Measurements from ENCODE around the gene PRRT2.
"Not testable (repeated sequence)": the region's sequence is repeated elsewhere in the genome, so short reads cannot be mapped to it uniquely, and the experiment has no call there.

Gene PRRT2

DNA sequence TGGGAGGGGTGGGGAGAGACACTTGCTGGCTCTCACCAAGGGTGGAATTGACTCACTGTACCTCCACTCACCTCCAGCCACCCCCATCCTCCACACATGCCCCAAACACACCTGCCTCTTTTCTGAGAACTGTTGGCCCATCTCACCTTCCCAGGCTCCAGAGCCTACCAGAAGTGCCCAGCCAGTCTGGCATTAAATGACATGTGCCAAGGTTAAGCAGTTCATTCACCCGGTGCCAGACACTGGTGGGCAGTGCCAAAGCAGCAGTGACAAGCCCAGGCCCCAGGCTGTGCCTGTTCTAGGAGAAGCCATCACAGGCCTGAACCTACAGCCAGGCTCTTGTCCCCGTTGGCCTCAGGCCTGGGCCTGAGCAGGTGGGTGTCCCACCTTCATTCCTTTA, 19.5 kb downstream of the PRRT2 start:
- no peak for DNase-seq (ENCODE audit: low read depth in 2 of 3, low spot score in 2 of 3)

GRCh38 chr16:29833219-29833618, 21.2 kb downstream of the PRRT2 start:
- DNase-seq (ENCODE audit: low read depth in 2 of 3, low spot score in 2 of 3): not testable (repeated sequence)

GRCh38 chr16:29834079-29834478, 22.1 kb downstream of the PRRT2 start:
- no peak for DNase-seq (ENCODE audit: low read depth in 2 of 3, low spot score in 2 of 3)

DNA sequence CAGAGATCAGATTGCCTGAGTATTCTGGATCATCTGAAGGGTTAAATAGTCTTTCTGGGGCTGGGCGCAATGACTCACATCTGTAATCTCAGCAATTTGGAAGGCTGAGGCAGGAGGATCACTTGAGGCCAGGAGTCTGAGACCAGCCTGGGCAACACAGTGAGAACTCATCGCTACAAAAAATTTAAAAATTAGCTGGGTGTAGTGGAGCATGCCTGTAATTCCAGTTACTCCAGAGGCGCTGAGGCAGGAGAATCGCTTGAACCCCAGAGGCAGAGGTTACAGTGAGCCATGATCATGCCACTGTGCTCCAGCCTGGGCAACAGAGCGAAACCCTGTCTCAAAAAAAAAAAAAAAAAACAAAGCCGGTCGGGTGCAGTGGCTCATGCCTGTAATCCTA, 23.9 kb downstream of the PRRT2 start:
- DNase-seq (ENCODE audit: low read depth in 2 of 3, low spot score in 2 of 3): no peak

- DNase-seq (ENCODE audit: low read depth in 2 of 3, low spot score in 2 of 3): no peak
These were observed 24.6 kb downstream of the PRRT2 start for GRCh38 chr16:29836623-29837022.

DNA sequence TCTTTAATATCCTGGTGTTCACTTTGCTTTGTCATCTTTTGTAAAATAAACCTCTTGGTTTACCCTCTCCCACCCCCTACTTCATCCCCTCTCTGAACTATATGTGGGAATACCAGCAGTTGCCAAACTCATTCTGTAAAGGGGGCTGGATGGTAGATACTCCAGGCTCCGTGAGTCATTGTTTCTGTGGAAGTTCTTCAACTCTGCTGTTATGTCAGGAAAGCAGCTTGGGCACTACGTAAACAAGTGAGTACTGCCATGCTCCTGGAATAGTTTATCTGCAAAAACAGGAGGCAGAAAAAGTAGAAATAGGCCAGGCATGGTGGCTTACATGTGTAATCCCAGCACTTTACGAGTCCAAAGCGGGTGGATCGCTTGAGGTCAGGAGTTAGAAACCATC, 25.8 kb downstream of the PRRT2 start:
- DNase-seq (ENCODE audit: low read depth in 2 of 3, low spot score in 2 of 3): no peak

GRCh38 chr16:29839822-29840221, 27.8 kb downstream of the PRRT2 start:
- no peak for DNase-seq (ENCODE audit: low read depth in 2 of 3, low spot score in 2 of 3)

GRCh38 chr16:29840240-29840639, 28.2 kb downstream of the PRRT2 start:
- no peak for DNase-seq (ENCODE audit: low read depth in 2 of 3, low spot score in 2 of 3)

- no peak for DNase-seq (ENCODE audit: low read depth in 2 of 3, low spot score in 2 of 3)
These were observed 29.6 kb downstream of the PRRT2 start for GRCh38 chr16:29841631-29842030.

GRCh38 chr16:29842732-29843346, 30.8 kb downstream of the PRRT2 start:
- DNase-seq (ENCODE audit: low read depth in 2 of 3, low spot score in 2 of 3): no peak

- no peak for DNase-seq (ENCODE audit: low read depth in 2 of 3, low spot score in 2 of 3)
These were observed 31.9 kb downstream of the PRRT2 start for GRCh38 chr16:29843931-29844330.

- DNase-seq (ENCODE audit: low read depth in 2 of 3, low spot score in 2 of 3): no peak
These were observed 32.8 kb downstream of the PRRT2 start for GRCh38 chr16:29844575-29845331.

DNA sequence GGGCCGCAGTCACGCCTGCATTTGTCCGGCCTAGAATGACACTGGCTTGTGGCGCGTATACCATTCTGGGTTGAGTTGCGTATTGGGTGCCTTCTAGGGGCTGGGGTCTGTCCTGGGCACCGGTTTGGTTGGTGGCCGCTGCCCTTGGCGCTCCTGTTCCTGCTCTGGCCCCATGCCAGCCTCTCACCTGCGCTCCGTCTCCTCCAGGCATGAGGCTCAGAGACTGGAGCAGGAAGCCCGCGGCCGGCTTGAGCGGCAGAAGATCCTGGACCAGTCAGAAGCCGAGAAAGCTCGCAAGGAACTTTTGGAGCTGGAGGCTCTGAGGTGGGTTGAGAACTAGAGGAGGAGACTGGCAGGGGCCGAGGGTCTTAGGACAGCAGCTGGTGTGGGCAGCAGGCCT, 33.7 kb downstream of the PRRT2 start:
- no peak for DNase-seq (ENCODE audit: low read depth in 2 of 3, low spot score in 2 of 3)

DNA sequence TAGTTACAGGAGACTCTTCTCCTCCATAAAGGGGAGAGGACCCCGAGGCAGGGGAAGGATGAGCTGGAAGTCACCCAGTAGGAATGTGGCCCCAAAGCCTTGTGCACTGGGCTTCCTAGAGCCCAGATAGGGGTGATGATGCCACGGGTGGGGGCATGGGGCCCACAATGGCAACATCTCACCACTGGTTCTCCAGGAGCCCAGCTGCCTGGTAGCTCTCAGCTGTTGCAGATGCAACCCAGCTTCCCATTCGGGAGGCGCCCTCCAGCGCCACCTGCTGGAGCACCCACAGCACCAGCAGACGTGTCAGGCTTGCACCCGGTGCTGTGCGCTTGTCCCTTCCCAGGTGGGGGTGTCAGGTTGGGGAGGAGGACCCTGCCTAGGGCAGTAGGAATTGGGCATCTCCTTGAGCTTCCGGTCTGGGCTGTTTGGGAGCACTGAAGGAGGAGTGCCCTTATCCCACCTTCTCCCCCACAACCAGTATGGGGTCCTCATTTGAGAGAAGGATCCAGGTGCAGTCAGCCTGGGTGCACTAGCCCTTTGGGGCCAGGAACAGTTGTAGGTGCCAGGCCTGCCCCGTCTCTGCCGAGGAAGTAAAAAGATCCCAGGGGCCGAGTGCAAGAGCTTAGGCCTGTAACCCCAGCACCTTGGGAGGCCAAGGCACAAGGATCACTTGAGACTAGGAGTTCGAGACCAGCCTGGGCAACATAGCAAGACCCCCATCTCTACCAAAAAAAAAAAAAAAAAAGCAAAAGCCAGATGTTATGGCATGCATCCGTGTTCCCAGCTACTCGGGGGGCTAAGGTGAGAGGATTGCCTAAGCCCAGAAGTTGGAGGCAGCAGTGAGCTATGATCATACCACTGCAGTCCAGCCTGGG, 36.7 kb downstream of the PRRT2 start:
- peak; percentile 54 to 79 (median 78) for DNase-seq (ENCODE audit: low read depth in 2 of 3, low spot score in 2 of 3)

DNA sequence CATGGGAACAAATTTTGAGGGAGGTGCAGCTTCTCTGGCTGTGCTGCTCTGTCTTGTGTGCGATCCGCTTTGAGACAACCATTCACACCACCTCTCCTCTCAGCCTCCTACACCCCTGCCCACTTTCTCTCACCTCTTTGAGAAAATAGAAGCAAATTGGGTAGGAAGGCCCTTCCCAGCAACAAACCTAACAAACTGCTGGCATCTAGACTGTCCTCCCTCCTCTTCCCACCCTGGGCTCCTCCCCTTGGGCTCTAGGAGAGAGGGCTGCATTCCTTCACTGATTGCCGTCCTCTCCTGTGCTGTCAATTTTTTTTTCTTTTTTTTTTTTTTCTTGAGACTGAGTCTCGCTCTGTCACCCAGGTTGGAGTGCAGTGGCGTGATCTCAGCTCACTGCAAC, 37.5 kb downstream of the PRRT2 start:
- no peak for DNase-seq (ENCODE audit: low read depth in 2 of 3, low spot score in 2 of 3)

DNA sequence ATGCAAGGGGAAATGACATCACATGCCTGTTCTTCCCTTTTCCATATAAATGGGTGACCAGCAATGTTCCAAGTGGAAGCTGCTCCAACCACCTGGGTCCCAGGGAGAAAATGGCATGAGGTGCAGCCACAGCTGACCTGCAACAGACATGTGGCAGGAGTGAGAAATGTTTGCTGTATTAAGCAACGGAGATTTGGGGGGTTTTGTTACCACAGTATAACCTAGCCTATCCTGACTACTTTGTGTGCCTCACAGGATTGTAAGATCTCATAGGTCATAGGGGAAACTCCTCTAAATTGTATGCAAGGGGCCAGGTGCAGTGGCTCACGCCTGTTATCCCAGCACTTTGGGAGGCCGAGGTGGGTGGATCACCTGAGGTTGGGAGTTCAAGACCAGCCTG, 39.0 kb downstream of the PRRT2 start:
- no peak for DNase-seq (ENCODE audit: low read depth in 2 of 3, low spot score in 2 of 3)

- no peak for DNase-seq (ENCODE audit: low read depth in 2 of 3, low spot score in 2 of 3)
These were observed 40.7 kb downstream of the PRRT2 start for GRCh38 chr16:29852654-29853053.

DNA sequence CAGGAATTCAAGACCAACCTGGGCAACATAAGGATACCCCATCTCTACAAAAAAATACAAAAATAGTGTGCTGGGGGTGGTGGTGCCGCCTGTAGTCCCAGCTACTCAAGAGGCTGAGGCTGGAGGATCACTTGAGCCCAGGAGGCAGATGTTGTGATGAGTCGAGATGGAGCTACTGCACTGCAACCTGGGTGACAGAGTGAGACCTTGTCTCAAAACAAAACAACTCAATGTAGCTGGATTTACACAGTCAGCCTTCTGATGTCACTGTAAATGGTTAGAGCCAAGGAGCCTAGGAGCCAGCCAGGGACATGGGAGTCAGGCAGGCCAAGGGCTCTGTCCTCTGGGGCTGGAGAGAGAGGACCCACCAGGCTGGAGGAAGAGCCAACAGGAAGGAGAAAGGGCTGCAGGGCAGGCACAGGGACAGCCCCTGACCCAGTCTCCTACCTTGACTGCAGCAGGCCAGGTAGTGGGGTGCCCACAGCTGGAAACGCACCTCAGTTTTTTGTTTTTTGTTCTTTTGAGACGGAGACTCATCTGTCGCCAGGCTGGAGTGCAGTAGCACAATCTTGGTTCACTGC, 42.6 kb downstream of the PRRT2 start:
- DNase-seq (ENCODE audit: low read depth in 2 of 3, low spot score in 2 of 3): no peak

- DNase-seq (ENCODE audit: low read depth in 2 of 3, low spot score in 2 of 3): no peak
These were observed 45.3 kb downstream of the PRRT2 start for GRCh38 chr16:29857133-29857760.

- DNase-seq (ENCODE audit: low read depth in 2 of 3, low spot score in 2 of 3): no peak
These were observed 46.3 kb downstream of the PRRT2 start for GRCh38 chr16:29858149-29858849.

DNA sequence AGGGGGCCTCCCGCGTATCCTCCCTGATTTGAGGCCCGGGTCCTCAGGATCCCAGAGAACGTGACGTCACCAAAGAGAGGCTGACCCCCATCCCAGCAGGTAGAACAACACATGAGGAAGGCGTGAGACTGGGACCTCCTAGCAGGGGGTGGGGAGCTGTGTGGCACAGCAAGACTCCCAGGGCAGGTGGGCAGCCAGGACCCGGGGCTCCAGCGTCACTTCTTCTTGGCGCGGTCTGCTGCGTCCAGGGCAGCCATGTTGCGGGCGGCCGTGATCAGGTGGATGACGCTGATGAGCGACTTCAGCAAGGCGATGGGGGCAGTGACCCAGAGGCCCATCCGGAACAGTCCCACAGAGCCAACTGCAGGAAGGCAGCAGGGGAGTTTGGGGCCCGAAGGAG, 47.0 kb downstream of the PRRT2 start:
- no peak for DNase-seq (ENCODE audit: low read depth in 2 of 3, low spot score in 2 of 3)
